HG02884 (cell line): ENCODE measurements around the gene RANBP17.
"Not testable (repeated sequence)": the region's sequence is repeated elsewhere in the genome, so short reads cannot be mapped to it uniquely, and the experiment has no call there.

ENCODE experiments used
- ATAC-seq: cut with Tn5 transposase; IDR thresholded peaks from one replicate; pipeline ENCODE4 v1.9.1; 2021; ENCODE audit warnings: mild to moderate bottlenecking, moderate library complexity; ENCODE audit not compliant: unreplicated experiment

The RANBP17 gene

GRCh38 chr5:171283753-171284152, 421.9 kb downstream of the RANBP17 start:
- no peak for ATAC-seq

GRCh38 chr5:171285465-171285864, 423.6 kb downstream of the RANBP17 start:
- no peak for ATAC-seq

GRCh38 chr5:171288066-171288465, 426.2 kb downstream of the RANBP17 start:
- ATAC-seq: no peak

- no peak for ATAC-seq
Observed at GRCh38 chr5:171291371-171291770, 429.6 kb downstream of the RANBP17 start.

- ATAC-seq: no peak
Observed at GRCh38 chr5:171295299-171295698, 433.5 kb downstream of the RANBP17 start.

GRCh38 chr5:171295801-171296200, 434.0 kb downstream of the RANBP17 start:
- no peak for ATAC-seq

GRCh38 chr5:171297941-171298340, 436.1 kb downstream of the RANBP17 start:
- not testable (repeated sequence) for ATAC-seq

- no peak for ATAC-seq
Observed at GRCh38 chr5:171299228-171299627, 437.4 kb downstream of the RANBP17 start.

- ATAC-seq: no peak
Observed at GRCh38 chr5:171299851-171300250, 438.0 kb downstream of the RANBP17 start.

GRCh38 chr5:171300358-171300757, 438.5 kb downstream of the RANBP17 start:
- no peak for ATAC-seq

GRCh38 chr5:171306166-171306565, 444.3 kb downstream of the RANBP17 start:
- ATAC-seq: no peak

- no peak for ATAC-seq
Observed at GRCh38 chr5:171306781-171307591, 445.2 kb downstream of the RANBP17 start.

GRCh38 chr5:171307789-171308452, 446.1 kb downstream of the RANBP17 start:
- no peak for ATAC-seq

GRCh38 chr5:171308453-171309275, 446.8 kb downstream of the RANBP17 start, which contains the start of gene TLX3:
Gene TLX3 (plus strand): TSS chr5:171309248. CDS start chr5:171309366, 118 bp downstream.
- ATAC-seq: no peak

GRCh38 chr5:171309276-171310211, 447.7 kb downstream of the RANBP17 start:
- no peak for ATAC-seq

- no peak for ATAC-seq
Observed at GRCh38 chr5:171310212-171310818, 448.5 kb downstream of the RANBP17 start.

- ATAC-seq: no peak
Observed at GRCh38 chr5:171310819-171311321, 449.1 kb downstream of the RANBP17 start.

GRCh38 chr5:171311322-171312077, 449.7 kb downstream of the RANBP17 start:
- no peak for ATAC-seq
